Ovary (tissue), 9 donors: ENCODE measurements around the gene DYRK3. TPM values are rescaled to one million over a fixed set of nuclear protein-coding genes. Genes with fewer than 3 reads are reported as not detected.
A peak's percentile ranks its signal among the peaks of the same experiment; 100 is the strongest.

Experiments
- DNase-seq, 5 donors: peaks; one replicate each; pipeline ENCODE4 v3.0.0-alpha.2; 2019 to 2020
- H3K27ac ChIP-seq, 2 donors: fragments of 200-600 bp; one replicate each; pipeline versions ENCODE4 v1.5.1 to v1.8.0; 2019 to 2022
- H3K27me3 ChIP-seq: fragments of 200-600 bp; one replicate; pipeline ENCODE4 v1.8.0; 2022
- H3K36me3 ChIP-seq: fragments of 200-600 bp; sonication (generic); one replicate; pipeline ENCODE4 v1.5.1; 2019
- H3K4me1 ChIP-seq: one replicate; pipeline ENCODE4 v1.8.1; 2013; ENCODE audit warnings: mild to moderate bottlenecking, moderate library complexity; ENCODE audit not compliant: insufficient read depth
- H3K4me3 ChIP-seq: fragments of 200-600 bp; sonication (generic); one replicate; pipeline ENCODE4 v1.5.1; 2017
- H3K9me3 ChIP-seq, 2 donors: fragments of 200-600 bp in 1 of 2; sonication (generic) in 1 of 2; one replicate each; pipeline versions ENCODE4 v1.5.1 to v1.8.1; 2013 to 2019; ENCODE audit warnings: mild to moderate bottlenecking in 1 of 2, moderate library complexity in 1 of 2
- EP300 ChIP-seq: sonication (generic); formaldehyde crosslinking; IDR thresholded peaks from one replicate; pipeline ENCODE4 v1.6.1; 2017; ENCODE audit warnings: antibody characterized with exemption
- POLR2A ChIP-seq: fragments of 450-650 bp; IDR thresholded peaks from one replicate; pipeline ENCODE4 v1.6.1; 2017; ENCODE audit warnings: antibody characterized with exemption, mild to moderate bottlenecking, moderate library complexity
- WGBS, 3 donors: extraction: QIAGEN DNeasy Blood & Tissue Kit in 1 of 3; methylation state at CpG; one replicate each; pipeline versions ENCODE4 v1.1.5 to v1.1.7; 2013 to 2017; 5-methylcytosine and 5-hydroxymethylcytosine counted together
- intact Hi-C, 4 donors: fragments of 100-400 bp; cut with DNase I; formaldehyde crosslinking; loops; one replicate each; pipeline versions ENCODE4 v1.11.0 to v1.15.1; 2022 to 2023
- polyA plus RNA-seq, 2 donors: library from polyadenylated mRNA; stranded (reverse); fragments of 200-250 nt in 1 of 2; fragments of 350-450 nt in 1 of 2; fragmentation: Illumina TruSeq in 1 of 2; extraction: RNeasy Lipid Tissue Mini Kit (QIAGEN cat#74804) in 1 of 2; gene quantifications; one replicate each; pipeline ENCODE4 v1.2.3, GENCODE V29; 2013 to 2014
- total RNA-seq, 7 donors: library from RNA; depleted of rRNA in 2 of 7; stranded (reverse); fragments of >200 nt in 2 of 7; fragmentation: NEBNext Ultra II Directional in 3 of 7; extraction: Animal tissue kit (Norgen Biotek cat#: 25700) in 3 of 7; gene quantifications; one replicate each; pipeline versions ENCODE4 v1.1.0 to v1.2.4, GENCODE V29; 2016 to 2023
- TF ChIP-seq, protein P1 (sequence below), 3 donors: fragments of 450-650 bp in 2 of 3; fragments of 200-600 bp in 1 of 3; IDR thresholded peaks; one replicate each; pipeline versions ENCODE4 v1.5.1 to v1.8.0; 2016 to 2022; ENCODE audit warnings: antibody characterized with exemption in 3 of 3, mild to moderate bottlenecking in 1 of 3
- donor health status: DM: no; HTN: no; CAD: no; lungs with moderate emphysema.
- donor health status: DM: no; HTN: no; CAD: no.
- donor health status: Bipolar disorder and iron deficiency.
- donor health status: DM: yes; HTN: yes; CAD: no.
- donor health status: DM: no; HTN: no; CAD: no.
- donor health status: DM: yes; HTN: yes; CAD: no.

The DYRK3 gene
- total and polyA plus RNA-seq, 9 donors, result 5.5 to 16.2 (median 10.1) TPM

DNA sequence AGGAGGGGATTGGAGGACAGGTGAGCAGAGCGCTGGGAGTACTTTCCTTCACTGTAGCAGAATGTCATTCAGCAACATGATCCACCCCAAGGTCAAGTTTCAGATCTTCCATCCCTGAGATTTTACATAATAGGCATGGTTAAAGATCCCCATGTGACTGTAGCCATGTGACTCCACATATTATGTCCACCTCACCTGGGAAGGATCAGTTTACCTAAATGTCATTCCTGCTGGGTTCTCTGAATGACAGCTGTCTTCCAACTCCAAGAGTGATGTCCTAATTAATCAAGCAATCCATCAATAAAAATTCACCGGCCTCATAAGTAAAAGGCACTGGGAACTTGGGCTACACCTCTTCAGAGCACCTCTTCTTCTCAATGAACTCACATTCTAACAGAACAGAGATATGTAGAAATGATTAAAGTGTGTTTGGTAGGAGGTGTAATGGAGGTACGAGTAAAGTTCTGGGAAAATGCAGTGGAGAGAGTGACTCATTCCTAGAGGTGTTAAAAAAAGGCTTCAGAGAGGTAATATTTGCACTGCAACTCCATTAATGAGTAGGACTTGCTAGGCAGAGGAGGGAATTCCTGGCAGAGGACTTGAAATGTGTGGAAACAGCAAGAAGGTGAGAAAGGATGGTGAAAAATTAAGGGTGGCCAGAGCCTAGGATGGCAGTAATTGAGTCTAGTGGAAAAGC lies 27.2 kb downstream of the DYRK3 start:
- intact Hi-C loops, result loop anchor here in 3 of 4 donors (2.0 to 10.0 kb wide), 4 partner anchors 28 to 178 kb away; partner anchors contain the start of gene DYRK3 (in 1 of the 3)
- H3K27me3 ChIP-seq, result no peaks in the 10 kb centered on the region
- H3K9me3 ChIP-seq, result no peaks in the 10 kb centered on the region
- no peak for TF ChIP-seq POLR2A
- no peak for TF ChIP-seq EP300
- TF ChIP-seq, protein P1, sequence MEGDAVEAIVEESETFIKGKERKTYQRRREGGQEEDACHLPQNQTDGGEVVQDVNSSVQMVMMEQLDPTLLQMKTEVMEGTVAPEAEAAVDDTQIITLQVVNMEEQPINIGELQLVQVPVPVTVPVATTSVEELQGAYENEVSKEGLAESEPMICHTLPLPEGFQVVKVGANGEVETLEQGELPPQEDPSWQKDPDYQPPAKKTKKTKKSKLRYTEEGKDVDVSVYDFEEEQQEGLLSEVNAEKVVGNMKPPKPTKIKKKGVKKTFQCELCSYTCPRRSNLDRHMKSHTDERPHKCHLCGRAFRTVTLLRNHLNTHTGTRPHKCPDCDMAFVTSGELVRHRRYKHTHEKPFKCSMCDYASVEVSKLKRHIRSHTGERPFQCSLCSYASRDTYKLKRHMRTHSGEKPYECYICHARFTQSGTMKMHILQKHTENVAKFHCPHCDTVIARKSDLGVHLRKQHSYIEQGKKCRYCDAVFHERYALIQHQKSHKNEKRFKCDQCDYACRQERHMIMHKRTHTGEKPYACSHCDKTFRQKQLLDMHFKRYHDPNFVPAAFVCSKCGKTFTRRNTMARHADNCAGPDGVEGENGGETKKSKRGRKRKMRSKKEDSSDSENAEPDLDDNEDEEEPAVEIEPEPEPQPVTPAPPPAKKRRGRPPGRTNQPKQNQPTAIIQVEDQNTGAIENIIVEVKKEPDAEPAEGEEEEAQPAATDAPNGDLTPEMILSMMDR (IDR thresholded peaks at IDR 0.05), result no peak
- no peak overlapping the region for H3K27ac ChIP-seq
- H3K36me3 ChIP-seq, result no peaks in the 10 kb centered on the region
- no peak overlapping the region for H3K4me3 ChIP-seq
- peaks cover 5% of the 10 kb centered on the region for H3K4me1 ChIP-seq
- 69 to 72% (median 71%) methylated on average over 3 of the region's 3 CpGs for WGBS, 3 donors
- DNase-seq, result no peak

DNA sequence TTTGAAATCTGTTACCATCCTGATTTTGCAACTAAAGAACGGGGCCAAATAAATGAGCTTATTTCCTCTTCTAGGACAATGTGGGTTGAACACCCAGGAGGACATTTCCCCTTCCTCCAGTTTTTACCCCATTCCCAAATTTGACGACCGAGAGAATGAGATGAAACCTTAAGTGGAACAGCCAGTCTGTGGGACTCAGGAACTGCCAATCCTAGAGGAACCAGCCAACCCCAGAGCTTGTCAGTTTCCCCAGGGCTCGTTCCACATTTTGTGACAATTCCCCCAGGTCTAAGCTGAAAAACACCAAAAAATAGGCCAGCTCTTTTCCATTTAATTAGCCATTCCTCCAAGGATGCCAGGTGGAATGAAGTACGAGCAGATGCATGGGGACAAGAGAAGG lies 28.0 kb downstream of the DYRK3 start:
- H3K4me3 ChIP-seq, result no peak overlapping the region

DNA sequence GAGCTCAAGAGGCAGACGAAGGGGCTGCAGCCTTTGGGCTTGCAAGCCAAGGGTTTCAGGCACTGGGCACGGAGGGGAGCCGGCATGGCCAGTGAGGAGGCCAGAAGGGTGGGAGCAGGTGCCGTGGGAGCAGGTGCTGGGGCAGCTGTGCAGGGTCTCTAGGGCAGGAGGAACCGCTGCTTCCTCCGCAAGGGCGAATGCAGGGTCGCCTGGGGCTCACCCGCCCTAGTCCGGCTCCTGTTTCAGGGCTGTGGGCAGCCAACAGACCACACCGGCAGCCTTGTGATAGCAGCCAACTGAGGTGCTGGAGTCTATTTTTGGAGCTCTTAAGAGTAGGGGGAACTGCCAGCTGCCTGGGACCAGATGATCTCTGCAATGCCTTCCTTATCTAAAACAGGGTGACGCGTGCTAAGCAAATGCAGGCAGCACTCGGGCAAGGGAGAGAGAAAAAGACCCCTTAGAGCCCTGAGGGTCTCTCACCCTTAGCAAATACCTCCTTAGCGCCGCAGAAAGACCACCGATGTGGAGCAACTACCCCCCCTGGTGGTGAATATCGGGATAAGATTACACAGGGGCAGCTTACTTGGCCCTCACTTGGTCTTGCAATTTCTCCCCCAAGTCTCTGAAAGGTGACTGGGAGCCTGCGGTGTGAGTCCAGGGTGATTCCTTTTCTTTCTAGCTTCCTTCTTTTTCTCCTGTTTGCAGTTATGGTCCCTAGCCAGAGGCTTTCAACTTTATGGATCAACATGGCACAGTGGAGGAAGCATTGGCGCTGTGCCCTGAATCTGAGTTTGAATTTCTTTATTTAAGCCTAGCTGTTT lies 28.7 kb downstream of the DYRK3 start:
- Histone ChIP-seq H3K27ac (no peak overlapping the region), H3K4me1 (peaks cover 5% of the 10 kb centered on the region), H3K4me3 (no peak overlapping the region), H3K27me3 (no peaks in the 10 kb centered on the region), H3K36me3 (no peaks in the 10 kb centered on the region), H3K9me3 (no peaks in the 10 kb centered on the region)
- peak; percentile 55 to 78 (median 65) for DNase-seq
- intact Hi-C loops, result loop anchor here (2.0 to 10.0 kb wide), 4 partner anchors 29 to 179 kb away; partner anchors contain the start of gene DYRK3 (in 3 of the 4)
- no peak for TF ChIP-seq EP300
- TF ChIP-seq, protein P1 (IDR thresholded peaks at IDR 0.05), result peak; percentile 66 to 85 (median 81)
- 6 to 10% (median 9%) methylated on average over 20 of the region's 20 CpGs for WGBS, 3 donors

More for the DNA sequence above, 28.0 kb downstream of the DYRK3 start:
- DNase-seq, result no peak
- Histone ChIP-seq H3K27me3 (no peaks in the 10 kb centered on the region), H3K9me3 (no peaks in the 10 kb centered on the region), H3K4me1 (peaks cover 5% of the 10 kb centered on the region), H3K27ac (no peak overlapping the region), H3K36me3 (no peaks in the 10 kb centered on the region)
- intact Hi-C loops, result loop anchor here in 3 of 4 donors (2.0 to 10.0 kb wide), 4 partner anchors 29 to 179 kb away; partner anchors contain the start of gene DYRK3 (in 1 of the 3)
- WGBS, 3 donors, result 48 to 62% (median 57%) methylated on average over 5 of the region's 5 CpGs
- TF ChIP-seq EP300, result no peak
- no peak for TF ChIP-seq POLR2A
- TF ChIP-seq, protein P1 (IDR thresholded peaks at IDR 0.05), result no peak

DNA sequence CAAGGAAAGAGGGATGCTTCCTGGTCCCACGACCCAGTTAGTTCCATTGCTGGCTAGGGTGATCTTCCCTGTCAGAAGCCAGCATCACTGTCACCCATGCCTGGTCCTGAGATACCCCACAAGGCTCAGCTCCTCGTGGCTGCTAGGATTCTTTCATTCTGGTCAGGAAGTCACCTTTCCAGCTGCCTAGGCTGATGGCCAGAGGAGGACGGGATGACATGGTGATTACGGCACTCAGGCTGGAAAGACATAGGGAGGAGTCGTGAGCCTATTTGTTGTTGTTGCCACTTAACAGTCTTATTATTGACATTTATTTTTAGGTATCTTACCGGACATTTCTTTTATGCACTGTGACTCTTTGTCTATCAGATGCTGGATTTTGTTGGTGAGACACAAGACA lies 29.4 kb downstream of the DYRK3 start:
- Histone ChIP-seq H3K27ac (no peak overlapping the region), H3K4me3 (no peak overlapping the region), H3K9me3 (no peaks in the 10 kb centered on the region), H3K27me3 (no peaks in the 10 kb centered on the region), H3K4me1 (peaks cover 5% of the 10 kb centered on the region), H3K36me3 (no peaks in the 10 kb centered on the region)
- no peak for TF ChIP-seq POLR2A
- TF ChIP-seq, protein P1 (IDR thresholded peaks at IDR 0.05), result no peak
- no peak for TF ChIP-seq EP300
- intact Hi-C loops, result loop anchor here (2.0 to 10.0 kb wide), 4 partner anchors 30 to 180 kb away; partner anchors contain the start of gene DYRK3 (in 2 of the 4)
- no peak for DNase-seq
- WGBS, 3 donors, result 42 to 50% (median 43%) methylated on average over 6 of the region's 6 CpGs
